Brain pericyte (primary cell): Measurements from ENCODE around the gene INTS15.

Experiments
- DNase-seq: peaks from one replicate; pipeline ENCODE4 v3.0.0-alpha.2; 2012; ENCODE audit warnings: low read depth, low spot score

Gene INTS15

DNA sequence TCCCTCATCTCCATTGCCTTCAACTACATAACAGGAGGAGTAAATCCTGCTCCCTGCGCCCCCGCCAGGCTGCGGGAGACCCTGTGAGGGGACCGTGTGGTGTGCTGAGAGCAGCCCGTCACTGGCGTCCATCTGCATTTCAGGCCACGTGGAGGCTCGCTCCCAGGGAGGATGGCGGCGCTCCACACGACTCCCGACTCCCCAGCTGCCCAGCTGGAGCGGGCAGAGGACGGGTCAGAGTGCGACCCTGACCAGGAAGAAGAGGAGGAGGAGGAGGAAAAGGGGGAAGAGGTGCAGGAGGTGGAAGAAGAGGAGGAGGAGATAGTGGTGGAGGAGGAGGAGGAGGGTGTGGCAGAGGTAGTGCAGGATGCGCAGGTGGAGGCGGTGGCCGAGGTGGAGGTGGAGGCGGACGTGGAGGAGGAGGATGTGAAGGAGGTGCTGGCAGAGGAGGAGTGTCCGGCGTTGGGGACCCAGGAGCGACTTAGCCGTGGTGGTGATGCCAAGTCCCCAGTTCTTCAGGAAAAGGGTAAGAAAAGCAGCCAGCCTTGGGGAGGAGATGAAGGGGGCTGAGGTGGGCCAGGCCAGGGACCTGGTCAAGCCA, 52.5 kb downstream of the INTS15 start:
- DNase-seq: no peak

DNA sequence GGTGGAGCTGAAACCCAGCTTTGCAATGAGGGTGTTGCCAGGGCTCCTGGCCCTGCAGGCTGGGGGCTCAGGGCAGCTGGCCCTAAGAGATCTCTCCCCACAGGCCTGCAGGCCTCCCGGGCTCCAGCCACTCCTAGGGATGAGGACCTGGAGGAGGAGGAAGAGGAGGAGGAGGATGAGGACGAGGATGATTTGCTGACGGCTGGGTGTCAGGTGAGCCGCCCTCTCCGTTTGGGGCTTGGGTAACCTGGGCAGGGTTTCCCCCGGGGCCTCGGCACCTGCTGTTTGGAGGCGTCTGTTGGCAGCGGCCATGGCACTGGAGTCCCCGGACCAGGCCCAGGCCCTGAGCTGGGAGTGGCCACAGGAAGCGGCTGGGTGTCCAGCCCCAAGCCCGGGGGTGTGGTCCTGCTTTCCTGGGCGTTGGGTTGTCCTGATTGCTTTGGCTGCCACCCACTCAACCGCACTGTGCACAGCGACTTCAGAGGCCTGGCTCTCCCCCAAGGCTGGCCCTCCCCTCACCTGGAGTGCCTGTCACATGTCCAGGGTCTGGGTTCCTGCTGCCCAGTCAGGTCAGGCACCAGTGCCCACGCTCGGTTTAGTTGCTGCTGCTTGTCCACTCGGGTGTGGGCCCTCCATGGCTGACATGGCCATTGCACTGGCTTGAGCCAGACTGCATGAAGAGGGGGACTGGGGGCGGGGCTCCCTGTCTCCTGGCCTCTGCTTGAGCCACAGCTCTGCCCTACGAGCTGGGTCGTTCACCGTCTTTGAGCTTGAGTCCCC, 53.2 kb downstream of the INTS15 start:
- DNase-seq: no peak

DNA sequence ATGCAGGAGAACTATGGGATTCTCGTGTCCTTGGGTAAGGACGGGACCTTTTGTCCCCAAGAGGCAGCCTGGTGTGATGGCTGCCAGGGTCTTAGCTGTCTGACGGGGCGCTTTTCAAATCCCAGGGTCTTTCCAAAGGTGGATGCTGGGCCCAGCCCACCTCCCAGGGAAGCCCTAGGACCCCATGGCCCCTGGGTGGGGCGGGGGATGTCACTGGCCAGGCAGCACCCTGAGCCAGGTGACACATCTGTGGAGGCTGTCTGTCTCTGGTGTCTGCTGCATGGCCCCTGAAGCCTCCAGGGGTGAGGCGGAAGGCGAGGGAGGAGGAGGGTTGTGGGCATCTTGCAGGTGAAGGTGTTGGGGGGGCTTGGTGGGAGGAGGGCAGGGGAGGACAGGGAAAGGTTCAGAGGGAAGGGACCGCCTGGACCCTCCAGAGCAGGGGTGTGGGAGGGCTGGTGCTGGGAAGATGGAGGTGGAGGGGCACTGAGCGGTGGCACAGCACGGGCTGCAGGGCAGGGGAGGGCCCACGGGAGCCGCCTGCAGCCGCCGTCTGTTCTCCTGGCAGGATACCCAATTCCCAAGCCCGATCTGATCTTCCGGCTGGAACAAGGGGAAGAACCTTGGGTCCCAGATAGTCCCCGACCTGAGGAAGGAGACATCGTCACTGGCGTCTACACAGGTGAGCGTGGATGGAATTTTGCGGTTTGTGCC, 54.2 kb downstream of the INTS15 start:
- no peak for DNase-seq

DNA sequence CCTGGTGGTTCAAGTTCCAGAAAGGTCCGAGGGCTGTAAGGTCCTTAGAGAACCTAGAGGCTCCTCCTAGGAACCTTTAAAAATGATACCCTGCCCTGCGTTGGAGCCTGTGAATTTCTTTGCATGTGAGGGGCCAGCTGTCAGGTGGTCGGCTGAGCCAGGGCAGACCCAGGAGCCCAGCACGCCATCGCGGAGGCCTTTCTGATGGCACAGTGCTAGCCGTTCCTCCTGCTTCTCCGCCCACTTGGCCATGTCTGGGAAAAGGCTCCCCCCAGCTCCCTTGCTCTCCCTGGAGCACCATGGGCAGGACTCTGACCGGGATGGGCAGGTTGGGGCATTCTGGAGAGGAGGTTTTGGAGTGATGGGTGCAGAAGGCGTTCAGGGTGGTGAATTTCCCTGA, 54.9 kb downstream of the INTS15 start:
- DNase-seq: no peak

DNA sequence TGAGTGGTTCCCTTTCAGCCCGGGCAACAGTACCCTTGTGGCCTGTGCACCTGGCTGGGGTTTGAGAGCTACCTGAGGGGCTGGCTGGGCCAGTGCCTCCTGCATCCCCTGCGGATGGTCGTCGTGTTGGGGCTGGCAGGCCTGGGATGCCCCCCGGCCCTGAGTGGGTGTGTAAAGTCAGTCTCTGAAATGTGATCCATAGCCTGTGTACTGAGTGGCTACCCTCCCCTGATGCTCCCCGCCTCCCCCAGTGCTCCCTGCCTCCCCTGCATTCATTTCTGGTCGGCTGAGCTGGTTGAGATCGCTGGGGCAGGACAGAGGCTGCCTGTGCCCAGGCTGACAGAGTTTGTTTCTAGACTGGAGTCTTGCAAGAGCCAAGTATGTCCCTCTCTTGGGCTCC, 56.6 kb downstream of the INTS15 start:
- no peak for DNase-seq

DNA sequence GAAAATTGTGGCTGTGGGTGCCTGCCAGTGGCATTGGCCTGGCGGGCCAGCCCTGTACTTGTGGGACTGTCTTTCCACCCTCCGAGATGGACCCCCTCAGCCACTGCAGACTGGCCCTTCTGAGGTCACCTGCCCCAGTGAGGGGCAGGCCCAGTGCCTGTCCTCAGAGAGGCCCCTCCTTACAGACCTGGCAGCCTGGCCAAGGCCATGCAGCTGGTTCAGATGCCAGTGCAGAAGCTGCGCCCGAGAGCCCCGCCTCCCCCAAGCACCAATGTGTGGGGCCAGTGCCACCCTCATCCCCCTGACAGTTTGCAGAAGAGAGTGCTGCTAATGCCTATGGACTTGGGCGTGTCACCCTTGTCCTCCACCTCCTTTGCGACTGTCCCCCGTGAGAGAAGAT, 57.3 kb downstream of the INTS15 start:
- no peak for DNase-seq

DNA sequence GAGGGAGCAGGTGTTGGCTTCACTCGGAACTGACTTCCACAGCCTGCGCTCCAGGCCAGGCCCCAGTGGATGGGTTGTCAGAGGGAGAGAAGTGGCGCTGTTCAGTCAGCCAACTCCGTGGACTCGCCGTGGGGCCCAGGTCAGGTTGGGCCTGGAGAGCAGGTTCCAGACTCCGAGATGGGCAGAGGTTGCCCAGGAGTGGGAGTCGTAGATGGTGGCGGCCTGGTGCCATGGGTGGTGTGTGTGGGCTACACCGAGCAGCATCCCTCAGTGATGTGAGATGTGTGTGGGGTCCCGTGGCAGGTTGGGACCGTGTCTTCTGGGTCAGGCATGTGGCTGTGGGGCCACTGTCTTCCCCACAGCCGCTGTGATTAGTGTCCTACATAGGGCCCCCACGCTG, 57.7 kb downstream of the INTS15 start:
- DNase-seq: no peak

DNA sequence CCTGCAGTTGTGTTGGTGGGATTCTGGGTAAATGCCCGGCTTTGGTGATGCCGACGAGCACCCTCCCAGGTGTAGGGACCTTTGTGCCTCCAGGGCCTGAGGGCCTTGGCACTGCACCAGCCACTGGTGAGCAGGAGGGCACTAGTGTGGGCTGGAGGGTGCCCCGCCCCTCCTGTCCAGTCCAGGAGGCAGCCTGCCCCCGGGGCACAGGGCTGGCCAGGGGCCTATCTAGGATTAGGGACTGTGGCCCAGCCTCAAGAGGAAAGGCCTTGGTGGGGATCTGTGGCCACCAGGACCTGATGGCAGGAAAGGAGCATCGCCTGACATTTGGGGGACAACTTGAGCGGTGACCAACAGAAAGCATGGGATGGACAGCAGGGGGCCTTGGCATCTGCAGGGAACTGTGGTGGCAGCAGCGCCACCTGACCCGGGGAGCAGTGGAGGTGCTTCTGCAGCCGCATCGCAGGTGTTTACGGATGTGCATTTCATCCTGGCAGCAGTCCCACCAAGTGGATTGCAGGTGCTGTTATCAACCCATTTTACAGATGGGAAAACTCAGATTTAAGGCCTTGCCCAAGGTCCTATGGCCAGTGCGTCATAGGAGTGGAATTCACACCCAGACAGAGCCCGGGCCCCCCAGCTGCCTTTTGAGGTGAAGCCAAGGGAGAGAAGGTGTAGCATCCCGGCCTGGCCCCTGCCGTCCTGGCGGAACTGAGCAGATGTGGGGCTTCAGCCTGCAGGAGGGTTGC, 58.4 kb downstream of the INTS15 start:
- DNase-seq: no peak

DNA sequence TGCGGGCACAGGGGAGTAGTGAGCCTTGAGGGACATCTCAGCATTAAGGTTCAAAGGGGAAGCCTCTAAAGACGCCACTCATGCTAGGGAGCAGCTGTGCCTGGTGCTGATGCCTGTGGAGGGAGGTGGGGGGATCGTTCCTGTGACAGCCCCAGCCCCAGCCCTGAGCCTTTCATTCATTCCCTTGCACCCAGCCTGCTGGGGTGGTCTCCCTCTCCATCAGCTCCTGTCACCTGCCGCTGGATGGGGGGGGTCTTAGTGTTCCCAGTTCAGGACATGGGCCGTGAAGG, 58.9 kb downstream of the INTS15 start:
- no peak for DNase-seq

DNA sequence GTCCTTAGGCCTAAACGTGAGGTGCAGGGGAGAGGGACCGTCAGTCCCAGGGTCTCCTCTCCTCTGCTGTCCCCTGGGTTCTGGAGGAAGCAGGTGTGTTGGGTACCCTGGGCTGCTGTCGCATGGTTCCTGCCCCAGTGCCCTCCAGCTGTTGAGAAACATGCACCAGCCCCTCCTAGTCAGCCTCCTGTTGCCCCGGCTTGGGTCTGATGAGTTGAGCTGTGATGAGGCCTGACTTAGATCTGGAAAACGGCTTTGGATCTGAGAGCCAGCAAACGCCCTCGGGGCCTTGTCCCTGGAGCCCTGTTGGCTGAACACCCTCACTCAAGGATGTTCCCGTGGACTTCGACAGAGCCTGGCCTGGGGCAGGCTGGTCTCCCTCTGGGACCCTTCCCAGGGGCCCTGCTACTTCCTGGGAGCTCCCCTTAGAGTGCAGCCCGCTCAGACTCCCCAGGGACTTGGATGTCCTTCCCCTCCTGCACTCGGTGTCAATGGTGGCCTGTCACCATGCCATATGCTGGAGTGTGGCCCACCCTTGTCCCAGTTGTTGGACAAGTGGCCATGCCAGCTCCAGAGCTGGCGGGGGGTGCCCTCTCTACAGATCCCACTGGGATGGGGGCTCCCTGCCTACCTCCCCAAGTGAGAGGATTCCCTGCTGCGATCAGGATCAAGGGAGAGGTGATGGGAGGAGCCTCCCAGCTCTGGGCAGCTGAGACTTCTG, 59.6 kb downstream of the INTS15 start:
- no peak for DNase-seq

DNA sequence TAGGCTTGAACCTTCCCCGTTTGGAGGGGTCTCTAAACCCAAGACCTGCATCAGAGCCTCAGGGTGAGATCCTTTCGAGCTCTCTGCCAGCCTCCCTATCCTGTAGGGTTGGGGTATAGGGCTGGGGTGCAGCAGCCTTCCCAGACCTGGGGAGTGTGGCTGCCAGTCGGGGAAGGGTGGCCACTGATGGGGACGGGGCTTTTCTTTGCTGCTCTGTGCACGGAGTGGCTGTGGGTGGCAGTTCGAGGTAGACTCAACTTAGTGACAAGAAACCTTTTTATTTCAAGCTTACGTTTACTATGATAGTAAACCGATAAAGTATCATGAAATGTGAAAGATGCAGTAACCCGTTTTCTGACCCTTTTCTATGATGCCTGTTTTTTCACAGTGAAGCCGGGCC, 60.3 kb downstream of the INTS15 start:
- DNase-seq: no peak

DNA sequence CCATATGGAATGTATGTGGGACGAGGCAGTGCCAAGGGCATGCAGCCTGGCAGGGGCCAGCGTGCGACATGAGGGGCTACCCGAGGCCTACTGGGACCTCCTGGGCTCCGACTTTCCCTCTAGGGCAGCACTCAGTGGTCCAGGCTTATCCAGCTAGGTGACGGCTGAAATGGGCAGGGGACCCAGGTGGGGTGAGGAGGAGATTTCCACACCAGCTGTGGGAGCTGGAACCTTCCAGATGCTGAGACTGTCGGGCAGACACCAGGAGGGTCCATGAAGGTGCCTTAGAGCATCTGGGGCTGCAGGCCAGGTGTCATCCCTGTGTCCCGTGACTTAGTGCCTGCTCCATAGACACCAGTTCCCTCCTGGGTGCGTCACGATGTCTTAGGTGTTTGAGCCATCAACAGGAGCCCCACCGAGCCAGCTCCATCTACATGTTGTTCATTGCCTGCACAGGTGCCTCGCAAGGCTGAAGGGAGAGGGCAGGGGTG, 60.7 kb downstream of the INTS15 start:
- no peak for DNase-seq

DNA sequence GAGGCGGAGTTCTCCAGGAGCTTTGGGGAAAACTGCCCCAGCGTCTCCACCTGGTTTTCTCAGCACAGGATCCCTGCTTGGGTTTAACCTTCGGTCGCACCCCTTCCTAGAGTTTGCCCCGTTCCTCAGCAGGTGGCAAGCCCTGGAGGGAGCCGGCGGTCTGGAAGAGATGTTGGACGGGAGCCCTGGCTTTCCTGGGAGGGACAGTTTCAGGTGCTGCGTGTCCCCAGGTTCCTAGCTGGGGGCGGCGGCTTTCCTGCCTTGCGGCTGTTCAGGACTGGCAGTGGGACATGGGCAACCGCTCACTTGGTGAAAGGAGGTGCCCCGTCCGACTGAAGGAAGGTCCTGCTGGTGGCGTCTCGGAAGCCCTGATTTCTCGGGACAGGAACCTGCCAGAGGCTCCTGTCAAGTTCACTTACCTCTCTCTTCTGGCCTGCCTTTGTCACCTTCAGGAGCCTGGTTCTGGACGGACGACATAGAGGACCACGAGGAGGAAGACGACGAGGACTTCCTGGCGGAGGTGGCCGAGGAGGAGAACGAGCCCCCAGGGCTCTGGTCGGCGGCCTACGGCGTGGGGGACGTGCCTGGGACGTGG, 62.1 kb downstream of the INTS15 start:
- DNase-seq: no peak

DNA sequence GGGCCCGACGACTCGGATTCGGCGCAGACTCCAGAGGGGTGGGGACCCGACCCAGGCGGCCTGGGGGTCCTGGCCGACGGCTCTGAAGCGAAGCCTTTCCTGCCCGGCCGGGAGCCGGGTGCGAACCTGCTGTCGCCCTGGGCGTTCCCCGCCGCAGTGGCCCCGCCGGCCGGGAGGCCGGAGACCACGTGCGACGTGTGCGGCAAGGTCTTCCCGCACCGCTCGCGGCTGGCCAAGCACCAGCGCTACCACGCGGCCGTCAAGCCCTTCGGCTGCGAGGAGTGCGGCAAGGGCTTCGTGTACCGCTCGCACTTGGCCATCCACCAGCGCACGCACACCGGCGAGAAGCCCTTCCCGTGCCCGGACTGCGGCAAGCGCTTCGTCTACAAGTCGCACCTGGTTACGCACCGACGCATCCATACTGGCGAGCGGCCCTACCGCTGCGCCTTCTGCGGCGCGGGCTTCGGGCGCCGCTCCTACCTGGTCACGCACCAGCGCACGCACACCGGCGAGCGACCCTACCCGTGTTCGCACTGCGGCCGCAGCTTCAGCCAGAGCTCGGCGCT, 62.7 kb downstream of the INTS15 start:
- no peak for DNase-seq

DNA sequence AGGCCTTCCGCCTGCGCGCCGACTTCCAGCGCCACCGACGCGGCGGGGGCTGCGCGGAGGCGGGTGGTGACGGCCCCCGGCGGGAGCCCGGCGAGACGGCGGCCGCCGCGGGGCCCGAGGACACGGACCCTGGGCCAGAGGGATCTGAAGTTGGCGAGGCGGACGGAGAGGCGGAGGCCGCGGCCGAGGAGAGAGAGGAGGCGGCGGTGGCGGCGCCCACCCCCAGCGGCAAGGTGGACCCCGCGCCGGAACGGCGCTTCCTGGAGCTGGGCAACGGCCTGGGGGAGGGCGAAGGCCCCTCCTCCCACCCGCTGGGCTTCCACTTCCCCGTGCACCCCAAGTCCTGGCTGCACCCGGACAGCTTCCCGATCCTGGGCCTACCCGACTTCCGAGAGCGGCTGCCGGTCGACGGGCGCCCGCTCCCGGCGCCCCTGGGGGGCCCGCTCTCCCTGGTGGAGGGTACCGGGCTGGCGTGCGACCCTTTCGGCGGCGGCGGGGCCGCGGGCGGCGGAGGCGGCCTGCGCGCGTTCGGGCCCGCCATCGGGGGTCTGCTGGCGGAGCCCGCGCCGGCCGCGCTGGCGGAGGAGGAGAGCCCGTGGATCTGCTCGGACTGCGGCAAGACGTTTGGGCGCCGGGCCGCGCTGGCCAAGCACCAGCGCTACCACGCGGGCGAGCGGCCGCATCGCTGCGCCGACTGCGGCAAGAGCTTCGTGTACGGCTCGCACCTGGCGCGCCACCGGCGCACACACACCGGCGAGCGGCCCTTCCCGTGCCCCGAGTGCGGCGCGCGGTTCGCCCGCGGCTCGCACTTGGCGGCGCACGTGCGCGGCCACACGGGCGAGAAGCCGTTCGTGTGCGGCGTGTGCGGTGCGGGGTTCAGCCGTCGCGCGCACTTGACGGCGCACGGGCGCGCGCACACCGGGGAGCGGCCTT, 63.5 kb downstream of the INTS15 start:
- DNase-seq: no peak

DNA sequence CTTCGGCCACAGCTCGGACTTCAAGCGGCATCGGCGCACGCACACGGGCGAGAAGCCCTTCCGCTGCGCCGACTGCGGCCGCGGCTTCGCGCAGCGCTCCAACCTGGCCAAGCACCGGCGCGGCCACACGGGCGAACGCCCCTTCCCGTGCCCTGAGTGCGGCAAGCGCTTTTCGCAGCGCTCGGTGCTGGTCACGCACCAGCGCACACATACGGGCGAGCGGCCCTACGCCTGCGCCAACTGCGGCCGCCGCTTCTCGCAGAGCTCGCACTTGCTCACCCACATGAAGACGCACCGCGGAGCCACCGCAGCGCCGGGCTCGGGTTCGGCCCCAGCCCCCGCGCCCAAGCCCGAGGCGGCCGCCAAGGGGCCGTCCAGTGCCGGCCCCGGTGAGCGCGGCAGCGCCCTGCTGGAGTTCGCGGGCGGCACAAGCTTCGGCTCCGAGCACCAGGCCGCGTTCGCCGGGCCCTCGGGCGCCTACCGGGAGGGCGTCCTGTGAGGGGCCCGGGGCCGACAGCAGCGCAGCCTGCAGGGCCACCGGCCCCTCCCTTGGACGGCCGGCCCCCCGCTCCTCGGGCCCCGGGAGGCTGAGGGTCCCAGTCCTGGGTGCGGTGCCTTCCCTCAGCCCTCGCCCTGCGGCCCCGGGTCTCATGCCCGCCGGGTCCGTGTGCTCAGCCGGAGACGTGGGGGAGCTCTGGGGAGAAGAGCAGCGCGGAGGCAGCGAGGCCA, 64.5 kb downstream of the INTS15 start:
- DNase-seq: no peak

DNA sequence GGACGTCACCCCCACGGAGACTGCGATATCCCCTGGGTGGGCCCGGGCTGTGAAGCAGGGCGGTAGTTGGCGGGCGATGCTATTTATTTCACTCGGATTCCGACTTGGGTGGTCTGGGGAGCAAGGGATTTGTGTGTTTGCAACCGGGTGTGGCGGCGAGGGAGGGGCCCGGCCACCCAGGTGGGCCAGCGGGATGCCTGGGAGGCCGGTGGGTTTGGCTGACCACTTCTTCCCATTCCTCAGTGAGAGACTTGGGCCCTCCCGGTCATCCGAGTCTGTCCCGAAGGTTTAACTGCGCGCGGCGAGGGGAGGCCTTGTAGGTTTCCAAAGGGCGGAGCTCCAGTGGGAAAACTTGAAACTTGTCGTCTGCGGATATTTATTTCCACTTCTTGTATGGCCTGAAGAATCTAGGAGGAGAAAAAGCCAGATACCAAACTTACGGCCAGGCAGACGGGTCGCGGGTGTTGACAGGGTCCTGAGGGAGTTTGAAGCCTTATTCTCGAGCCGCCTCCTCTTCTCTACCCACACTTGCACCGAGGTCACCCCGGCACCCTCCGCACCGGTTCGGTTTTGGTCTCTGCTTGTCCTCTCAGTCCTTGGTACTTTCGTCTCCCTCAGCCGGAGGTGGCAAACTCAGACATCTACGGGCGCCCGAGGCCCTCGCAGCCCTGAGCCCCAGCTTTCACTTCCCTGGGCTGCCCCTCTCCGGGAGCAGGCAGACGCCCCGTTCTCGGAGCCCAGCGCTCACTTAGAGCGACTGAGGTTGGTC, 65.2 kb downstream of the INTS15 start:
- no peak for DNase-seq

DNA sequence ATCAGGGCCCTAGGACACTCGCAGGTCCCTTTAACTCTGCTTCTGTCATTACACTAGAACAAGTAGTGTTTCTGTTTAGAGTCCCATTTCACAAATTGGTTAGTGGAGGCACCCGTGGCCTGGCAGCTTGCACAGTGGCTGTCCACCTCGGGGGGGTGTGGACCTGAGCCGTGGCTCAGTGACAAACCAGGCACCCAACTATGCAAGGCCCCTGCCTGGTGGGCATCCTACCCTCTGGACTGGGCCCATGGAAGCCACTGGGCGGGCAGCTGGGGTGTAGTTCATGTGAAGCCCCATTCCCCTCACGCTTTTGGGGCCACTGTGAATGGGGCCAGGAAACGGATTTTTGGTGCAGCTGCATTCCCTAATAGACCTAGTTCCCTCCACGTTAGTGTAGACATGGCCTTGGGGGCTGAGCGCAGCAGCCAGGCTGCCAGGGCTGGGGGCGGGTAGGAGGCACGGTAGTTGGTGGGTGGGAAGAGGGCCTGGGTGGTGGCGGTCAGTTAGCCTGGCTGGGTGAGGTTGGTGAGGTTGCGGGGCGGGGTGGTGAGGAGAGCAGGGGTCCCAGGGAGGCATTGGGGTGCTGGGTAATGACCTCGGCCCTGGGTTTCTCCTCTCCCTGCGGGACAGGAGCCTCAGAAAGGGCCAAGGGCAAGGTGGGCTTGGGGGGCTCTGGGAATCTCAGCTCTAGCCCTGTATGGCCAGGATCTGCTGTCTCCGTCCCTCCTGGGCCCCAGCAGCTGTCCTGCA, 66.0 kb downstream of the INTS15 start:
- DNase-seq: no peak
